HK-2 (cell line): Measurements from ENCODE around the gene PRR36.

Experiments used
- DNase-seq: peaks from one replicate; pipeline ENCODE4 v3.0.0-alpha.2; 2018; ENCODE audit not compliant: unreplicated experiment

PRR36 gene

DNA sequence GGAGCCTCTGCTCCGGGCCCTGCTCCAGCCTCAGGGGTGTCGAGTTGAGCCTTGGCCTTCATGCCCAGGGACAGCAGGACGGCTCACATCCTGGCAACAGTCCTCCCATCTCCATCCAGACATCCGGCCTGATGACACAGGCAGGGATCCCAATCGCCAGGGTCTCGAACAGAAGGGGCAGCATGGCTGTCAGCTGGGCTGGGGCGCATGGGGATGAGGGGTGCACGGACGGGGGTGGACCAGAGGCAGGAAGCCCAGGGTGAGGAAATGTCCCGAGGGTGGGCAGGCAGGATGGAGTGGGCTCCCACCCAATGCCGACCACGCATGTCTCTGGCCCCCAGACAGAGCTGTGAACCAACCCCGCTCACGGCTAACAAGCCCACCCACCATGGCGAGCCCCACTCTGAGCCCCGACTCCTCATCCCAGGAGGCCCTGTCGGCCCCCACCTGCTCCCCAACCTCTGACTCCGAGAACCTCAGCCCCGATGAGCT lies 28.0 kb downstream of the PRR36 start:
- no peak for DNase-seq

DNA sequence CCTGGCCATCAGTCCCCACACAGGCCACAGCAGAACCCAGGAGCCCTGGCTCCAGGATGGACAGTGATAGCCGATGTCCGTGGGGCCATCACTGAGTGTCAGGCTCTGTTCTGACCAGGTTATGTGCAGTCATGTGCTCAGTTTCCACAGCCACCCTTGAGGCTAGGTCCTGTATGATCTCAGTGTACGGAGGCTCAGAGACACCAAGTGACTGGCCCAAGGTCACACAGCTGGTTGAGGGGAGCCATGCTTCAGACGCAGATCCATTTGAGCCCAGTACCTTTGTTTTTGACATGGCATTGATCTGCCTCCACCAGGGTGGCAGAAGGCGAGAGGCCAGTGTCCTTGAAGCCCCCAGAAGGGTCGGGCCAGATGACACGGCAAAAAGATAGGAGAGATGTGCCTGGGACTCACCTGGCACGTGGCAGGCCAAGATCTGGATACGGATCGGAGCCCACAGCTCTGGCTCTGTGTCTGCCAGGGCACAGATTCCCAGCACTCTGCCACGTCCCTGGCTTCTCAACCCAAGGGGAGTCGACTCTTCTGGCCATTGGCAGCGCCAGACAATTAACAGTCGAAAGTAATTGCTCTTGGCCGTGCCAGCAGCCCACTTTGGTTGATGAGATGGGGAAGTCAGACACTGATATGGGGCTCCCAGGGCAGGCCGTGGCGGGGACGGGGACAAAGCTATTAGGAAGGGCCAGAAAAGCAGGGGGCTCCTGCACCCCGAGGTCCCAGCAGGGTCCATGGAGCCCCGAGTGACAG lies 28.6 kb downstream of the PRR36 start:
- DNase-seq = no peak

DNA sequence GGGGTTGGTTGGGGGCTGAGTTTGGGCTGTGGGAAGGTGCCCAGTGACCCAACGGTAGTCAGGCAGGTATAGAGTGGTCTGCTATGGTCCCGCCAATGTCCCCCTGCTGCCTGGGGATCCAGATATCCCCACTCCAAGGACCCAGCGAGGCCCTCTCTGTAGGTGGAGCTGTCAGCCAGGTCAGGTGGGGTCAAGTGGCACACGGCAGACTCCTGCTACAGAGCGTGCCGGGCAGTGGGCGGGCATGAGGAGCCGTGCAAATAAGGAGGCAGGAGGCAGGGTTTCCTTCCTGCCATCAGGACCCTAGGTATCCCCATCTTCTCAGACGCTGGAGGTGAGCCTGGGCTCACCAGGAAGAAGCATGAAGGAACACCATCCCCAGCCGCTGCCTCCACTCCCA lies 29.2 kb downstream of the PRR36 start:
- DNase-seq = no peak

DNA sequence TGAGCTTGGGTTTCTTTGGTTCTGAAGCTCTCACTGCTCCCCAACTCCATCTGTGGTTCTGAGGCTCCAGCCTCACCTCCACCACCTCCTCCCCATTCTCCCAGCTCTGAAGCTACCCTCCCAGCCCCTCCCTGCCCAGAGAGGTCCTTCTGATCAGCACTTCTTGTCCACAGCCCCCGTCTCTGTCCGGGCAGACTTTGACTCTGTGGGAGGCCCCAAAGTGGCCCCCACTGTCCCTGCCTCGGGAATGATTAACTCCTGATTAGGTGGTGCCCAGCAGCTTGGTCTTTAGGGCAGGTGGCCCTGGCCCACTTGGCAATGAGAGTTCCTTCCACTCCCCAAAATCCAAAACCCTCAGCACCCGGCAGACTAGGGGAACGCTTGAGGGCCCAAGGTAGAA lies 29.8 kb downstream of the PRR36 start:
- no peak for DNase-seq

DNA sequence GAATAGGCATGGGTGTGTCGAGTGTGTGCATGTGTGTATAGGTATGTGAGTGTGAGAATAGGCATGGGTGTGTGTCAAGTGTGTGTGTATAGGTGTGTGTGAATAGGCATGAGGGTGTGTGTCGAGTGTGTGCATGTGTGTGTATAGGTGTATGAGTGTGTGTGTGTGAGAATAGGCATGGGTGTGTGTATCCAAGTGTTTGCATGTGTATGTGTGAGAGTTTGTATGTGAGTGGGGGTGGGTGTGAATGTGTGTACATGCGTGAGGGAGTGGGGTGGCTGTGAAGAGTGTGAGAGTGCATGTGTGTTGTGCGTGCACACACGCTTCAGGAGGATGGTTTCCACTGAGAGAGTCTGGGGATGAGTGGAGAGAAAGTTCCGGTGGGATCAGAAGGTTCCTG lies 30.7 kb downstream of the PRR36 start:
- DNase-seq = no peak

DNA sequence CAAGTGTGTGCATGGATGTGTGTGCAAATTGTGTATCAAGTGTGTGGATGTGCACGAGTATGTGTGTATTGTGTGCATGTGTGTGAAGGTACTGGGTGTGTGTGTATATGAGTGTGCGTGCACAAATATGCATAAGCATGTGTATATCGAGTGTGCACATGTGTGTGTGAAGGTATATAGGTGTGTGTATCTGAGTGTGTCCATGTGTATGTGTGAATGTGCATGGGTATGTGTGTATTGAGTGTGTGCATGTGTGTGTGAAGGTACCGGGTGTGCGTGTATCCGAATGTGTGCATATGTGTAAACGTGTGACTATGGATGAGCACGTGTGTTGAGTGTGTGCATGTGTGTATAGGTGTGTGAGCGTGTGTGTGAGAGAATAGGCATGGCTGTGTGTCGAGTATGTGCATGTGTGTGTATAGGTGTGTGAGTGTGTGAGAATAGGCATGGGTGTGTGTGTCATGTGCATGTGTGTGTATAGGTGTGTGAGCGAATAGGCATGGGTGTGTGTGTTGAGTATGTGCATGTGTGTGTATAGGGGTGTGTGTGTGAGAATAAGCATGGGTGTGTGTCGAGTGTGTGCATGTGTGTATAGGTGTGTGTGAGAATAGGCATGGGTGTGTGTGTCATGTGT lies 31.4 kb downstream of the PRR36 start:
- DNase-seq = no peak

DNA sequence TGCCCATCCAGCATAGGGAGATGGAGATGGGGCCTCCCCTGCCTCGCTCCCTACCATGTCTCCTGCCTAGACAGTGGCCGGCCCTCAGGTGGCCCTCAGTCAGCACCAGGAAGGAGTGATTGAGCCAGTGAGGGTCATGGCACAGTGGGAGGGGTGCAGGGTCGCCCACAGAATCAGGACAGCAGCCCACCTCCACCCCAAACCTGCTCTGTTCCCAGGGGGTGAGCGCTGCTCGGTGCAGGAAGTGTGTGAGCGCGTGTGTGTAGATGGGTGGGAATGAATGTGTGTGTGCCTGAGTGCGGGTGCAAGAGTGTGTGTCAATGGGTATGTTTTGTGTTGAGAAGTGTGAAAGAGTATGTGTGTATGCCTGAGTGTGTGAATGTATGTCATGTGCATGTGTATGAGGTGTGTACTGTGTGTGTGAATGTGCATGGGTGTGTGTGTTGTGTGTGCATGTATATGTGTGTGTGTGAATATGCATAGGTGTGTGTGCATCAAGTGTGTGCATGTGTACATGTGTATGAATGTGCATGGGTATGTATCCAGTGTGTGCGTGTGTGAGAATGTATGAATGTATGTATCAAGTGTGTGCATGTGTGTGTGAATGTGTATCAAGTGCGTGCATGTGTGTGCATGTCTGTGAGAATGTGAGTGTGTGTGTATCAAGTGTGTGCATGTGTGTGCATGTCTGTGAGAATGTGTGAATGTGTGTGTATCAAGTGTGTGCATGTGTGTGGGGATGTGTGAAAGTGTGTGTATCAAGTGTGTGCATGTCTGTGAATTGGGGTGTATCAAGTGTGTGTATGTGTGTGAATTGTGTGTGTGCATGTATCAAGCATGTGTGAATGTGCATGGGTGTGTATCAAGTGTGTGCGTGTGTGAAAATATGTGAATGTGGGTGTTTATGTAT lies 32.2 kb downstream of the PRR36 start:
- DNase-seq = no peak

DNA sequence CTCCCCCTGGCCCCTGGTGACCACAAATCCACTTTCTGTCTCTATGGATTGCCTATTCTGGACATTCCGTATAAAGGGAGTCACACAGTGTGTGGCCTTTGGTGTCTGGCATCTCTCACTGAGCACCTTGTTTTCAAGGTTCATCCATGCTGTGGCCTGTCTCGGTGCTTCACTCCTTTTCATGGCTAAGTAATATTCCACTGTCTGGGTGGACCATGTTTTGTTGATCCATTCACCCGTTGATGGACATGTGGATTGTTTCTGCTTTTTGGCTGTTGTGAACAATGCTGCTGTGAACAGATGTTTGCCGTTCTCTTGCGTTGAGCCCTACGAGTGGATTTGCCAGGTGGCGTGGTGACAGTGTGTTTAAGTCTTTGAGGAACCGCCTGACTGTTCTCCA lies 33.6 kb downstream of the PRR36 start:
- DNase-seq = no peak

DNA sequence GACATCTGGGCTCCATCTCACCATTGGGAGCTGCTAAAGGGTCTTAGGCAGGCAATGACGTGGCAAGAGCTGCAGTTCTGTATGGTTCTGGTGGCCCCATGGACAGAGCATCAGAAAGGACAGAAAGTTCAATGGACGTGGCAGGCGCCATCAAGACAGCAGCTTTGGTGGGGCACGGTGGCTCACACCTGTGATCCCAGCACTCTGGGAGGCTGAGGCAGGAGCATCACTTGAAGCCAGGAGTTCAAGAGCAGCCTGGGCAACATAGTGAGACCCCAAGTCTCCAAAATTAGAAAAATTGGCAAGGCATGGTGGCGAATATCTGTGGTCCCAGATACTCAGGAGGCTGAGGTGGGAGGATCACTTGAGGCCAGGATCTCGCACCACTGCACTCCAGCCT lies 34.7 kb downstream of the PRR36 start:
- no peak for DNase-seq

DNA sequence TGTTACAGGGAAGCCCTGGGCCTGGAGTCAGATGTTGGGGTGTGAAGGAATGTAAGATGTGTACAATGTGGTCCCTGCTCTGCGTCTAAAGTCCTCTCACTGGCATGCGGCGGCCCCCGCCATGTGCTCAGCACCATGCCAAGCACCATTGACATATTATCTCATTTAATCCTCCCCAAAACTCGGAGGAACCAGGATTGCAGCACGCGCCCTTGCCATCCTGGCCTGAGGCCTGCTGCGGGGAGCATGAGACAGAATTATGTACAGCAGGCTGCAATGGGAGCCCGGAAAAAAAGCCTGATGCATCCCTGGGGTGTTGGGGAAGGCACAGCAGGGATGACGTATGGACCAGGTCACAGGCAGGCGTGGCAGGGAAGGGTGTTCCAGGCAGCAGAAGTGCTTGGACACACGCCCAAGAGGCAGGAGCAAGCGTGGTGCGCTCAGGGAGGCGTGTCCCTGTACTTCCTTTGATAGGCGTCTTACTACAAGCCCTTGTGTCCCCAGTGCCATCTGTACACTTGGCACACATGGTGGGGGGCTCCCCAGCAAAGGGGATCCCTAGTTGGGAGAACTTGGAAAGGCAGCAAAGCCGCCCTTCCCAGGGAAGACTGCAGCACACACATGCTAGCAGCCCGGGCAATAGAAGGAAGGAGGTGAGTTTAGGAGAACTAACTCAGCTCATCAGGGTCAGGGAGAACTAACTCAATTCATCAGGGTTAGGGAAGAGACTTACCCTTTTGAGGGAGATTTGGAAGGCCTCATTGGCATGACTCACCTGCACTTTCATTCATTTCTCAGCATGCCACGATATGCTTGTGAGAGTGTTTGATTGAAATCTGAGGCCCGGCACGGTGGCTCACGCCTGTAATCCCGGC lies 40.7 kb downstream of the PRR36 start:
- DNase-seq = no peak

DNA sequence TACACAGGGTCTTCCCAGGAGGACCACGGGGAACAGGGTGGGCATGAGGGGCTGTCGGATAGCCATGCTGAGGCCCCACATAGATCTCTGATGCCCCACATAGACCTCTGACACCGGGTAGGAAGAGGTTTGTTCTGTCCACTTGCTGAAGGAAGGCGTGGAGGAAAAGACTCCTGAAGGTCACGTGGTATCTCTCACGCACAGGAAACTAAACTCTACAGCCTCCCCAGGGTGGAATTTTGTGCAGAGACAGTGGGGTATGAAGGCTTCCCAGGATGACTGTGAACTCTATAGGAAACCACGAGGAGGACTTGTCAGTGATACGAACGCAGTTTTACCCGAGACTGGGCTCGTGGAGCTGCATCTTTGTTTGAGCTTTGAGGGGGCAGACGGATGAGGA lies 41.4 kb downstream of the PRR36 start:
- no peak for DNase-seq

DNA sequence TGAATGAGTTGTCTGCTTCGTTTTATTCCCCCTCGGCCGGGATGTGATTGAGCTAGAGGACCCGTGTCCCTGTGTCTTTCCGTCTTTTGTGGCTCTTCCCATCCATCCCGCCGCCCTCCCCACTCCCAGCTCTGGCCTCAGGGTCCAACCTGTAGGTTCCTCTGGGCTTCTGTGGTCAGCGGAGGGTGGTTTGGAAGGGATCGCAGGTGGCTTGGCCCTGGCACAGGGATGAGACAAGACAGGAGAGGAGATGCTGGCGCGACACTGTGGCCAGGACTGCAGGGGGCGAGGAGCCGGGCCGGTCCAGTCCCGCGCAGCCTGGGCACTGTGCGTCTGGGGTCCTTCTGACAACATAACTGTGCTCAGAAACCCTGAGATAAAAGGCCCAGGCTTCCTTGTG lies 42.2 kb downstream of the PRR36 start:
- DNase-seq = no peak

DNA sequence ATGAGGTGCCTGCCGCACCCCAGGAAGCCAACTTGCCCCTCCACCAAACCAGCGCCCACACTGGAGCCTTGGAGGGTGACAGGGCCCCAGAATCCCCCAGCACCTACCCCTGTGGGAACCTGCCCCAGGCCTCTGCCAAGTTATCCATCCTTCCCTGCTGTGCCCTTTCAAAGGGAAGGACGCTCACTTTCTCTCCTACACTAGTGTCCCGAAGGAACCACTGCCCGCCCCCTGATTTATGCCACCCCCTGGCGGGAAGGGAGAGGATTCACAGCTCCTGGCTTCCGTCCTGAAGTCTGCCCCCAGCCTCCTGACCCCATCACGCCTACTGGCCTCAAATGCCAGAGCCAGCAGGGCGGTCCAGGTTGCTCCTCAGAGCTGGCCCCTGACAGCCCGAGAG lies 42.7 kb downstream of the PRR36 start:
- DNase-seq = no peak

DNA sequence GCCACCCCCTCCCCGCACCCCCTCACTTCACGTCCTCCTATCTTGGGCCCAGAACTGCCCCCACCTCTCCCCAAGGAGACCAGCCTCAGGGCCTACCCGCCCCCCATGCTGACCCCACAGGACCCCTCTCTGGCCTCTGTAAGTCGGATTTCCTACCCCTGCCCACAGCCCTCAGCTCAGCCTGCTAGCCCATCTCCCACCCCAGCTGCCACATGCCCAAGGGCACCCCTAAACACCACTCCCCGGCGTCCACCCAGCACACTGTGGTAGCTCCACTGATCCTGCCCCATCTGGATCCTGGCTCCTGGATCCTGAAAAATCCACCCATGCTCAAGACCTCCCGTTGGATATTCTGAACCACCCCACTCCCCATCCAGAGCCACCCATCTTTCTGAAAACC lies 43.4 kb downstream of the PRR36 start:
- no peak for DNase-seq

DNA sequence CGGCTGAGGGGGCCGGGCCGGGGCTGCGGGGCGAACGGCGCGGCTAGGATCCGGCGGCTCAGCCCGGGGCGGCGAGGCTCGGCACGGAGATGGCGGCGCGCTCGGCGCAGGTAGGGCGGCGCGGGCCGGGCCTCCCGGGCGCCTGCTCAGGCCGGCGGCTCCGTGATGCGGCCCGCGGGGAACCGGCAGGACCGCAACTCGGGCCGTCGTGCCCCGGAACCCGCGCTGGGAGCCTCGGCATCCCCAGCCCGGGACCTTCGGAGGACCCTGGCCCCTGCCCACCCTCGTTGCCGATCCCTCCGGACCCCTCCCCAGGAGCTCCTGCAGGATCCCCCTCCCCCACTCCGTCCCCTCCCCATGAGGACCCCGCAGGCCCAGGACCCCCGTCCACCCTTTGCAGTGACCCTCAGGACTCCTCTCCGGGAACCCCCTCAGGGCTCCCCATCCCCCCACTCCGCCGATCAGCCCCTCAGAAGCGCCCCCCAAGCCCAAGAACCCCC lies 43.9 kb downstream of the PRR36 start:
- no peak for DNase-seq

DNA sequence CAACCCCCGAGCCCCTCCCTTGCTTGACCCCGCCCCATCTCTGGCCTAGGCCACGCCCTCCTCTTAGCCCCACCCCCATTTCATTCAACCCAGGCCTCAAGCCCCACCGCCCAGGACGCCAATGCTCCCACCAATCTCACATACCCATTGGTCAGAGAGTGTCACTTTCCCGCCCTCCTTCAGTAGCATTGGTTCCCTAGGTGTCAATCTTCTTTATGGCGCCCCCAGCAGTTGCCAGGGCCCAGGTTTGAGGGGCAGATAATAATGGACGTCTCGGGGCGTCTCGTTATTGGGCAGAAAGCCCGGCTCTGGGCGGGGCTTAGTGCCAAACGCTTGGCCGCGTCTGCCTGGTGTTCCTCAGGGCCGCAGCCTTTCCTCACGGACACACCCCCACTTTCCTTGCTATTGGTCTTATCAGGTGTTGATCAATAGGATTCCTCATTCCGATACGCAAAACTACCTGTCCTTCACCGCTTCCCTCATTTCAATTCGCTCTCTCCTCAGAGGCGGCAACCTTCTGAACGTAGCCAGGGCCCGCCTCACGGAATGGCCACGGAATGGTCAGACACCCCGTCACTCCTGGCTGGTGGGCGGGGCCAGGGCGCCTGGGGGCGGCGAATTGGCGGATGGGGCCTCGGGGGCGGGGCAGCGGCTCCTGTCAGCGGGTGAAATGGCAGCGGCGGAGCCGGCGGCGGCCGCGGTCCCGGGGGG lies 44.5 kb downstream of the PRR36 start, which contains the start of gene EVI5L:
TSS of gene EVI5L (plus strand) at position 658 of the 711 bp plus-strand sequence. CDS start 16,325 bp downstream, outside the sequence.
- DNase-seq = peak; percentile 99

DNA sequence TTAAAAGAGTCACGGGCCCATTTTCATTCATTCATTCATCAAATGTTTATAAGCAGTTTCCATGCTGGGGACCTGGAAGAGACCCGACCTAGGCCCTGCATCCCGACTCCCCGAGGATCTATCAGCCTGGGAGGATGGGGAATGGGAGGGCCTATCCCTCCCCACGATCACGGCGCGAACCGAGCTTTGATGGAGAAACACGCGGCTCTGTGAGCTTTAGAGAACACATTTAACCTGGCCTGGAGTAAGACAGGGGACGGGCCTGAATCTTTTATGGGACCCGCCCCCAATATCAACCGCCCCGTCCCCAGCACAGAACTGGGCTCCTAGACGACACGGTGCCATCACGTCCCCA lies 45.0 kb downstream of the PRR36 start:
- DNase-seq = no peak

DNA sequence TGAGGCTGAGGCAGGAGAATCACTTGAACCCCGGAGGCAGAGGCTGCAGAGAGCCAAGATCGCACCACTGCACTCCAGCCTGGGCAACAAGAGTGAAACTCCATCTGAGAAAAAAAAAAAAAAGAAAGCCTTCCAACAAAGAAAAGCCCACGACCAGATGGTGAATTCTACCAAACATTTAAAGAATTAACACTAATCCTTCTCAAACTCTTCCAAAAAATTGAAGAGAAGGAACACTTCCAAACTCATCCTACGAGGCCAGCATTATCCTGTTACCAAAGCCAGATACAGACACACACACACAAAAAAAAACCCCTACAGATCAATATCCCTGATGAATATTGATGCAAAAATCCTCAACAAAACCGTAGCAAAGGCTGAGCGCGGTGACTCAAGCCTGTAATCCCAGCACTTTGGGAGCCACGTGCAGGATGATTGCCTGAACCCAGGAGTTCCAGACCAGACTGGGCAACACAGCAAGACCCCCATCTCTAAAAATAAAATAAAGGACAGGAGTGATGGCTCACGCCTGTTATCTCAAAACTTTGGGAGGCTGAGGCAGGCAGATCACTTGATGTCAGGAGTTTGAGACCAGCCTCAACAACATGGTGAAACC lies 50.4 kb downstream of the PRR36 start:
- no peak for DNase-seq

DNA sequence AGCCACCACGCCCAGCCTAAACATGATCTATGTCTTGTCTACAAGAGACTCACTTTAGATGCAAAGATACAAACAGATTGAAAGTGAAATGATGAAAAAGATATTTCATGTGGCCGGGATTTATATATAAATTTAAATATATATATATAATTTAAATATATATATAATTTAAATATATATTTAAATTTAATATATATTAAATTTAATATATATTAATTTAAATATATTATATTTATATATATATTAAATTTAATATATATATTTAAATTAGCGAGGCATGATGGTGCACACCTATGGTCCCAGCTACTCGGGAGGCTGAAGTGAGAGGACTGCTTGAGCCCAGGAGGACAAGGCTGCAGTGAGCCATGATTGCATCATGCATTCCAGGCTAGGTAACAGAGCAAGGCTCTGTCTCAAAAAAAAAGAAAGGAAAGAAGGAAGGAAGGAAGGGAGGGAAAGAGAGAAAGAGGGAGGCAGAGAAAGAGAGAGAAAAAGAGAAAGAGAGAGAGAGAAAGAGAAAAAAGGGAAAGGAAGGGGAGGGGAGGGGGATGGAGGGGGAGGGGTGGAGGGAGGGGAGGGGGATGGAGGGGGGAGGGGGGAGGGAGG lies 51.2 kb downstream of the PRR36 start:
- no peak for DNase-seq

DNA sequence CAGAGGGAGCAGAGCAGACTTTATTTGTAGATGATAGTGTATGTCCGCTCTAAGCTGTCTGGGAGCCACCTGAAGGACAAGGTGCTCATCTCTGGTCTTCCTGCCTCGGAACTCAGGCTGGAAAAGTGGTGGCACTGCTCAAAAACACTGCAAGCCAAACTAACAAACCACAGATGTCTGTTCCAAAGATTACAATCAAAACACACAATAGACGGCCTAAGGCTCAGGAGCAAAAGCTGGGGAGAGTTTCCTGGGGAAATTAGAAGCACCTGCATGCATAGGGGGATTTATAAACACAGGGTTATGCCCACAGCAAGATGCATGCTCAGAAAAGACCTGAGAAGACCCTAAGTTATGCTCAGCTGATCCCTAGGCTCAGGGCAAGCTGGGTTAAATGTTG lies 53.6 kb downstream of the PRR36 start:
- no peak for DNase-seq
